SW480 (cell line): ENCODE measurements around the gene ZNF556.
A peak's percentile ranks its signal among the peaks of the same experiment; 100 is the strongest.

Experiments used
- DNase-seq: peaks from one replicate; pipeline ENCODE4 v3.0.0-alpha.2; 2016; ENCODE audit warnings: low spot score

The ZNF556 gene

GRCh38 chr19:2867025-2867991, at the start of gene ZNF556:
Gene ZNF556, plus strand, starts transcription at chr19:2867335. Its CDS starts 87 bp downstream, at chr19:2867422.
- peak; percentile 73 for DNase-seq

DNA sequence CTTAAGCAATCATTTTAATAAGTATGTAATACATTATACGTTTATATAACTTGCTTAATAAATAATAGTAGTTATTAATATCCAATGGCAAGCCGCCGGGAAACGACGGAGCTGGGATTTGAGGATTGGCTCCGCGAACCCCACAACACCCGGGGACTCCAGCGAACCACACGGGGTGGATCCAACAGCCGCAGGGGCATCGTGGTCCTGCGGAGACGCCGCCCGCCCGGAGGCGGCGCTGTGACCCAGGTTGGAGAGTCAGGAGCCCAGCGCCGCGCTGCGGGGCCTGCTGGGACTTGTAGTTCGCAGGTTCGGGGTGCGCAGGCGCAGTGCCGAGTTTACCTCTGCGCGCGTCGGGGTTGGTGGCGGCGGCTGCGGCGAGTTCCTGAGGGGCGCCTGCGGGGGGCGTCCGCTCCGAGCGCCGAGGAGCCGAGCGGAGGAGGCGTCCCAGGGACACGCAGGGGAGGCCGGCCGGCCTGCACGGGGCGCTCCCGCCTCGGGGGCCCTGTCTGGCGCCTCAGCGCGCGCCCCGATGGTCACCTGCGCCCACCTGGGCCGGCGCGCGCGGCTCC, 47.5 kb upstream of the ZNF556 start, which contains the start of gene ZNF554:
ZNF554 (plus strand) TSS at position 329 of the 572 bp plus-strand sequence; CDS start at position 533, 204 bp downstream.
- peak; percentile 83 for DNase-seq

DNA sequence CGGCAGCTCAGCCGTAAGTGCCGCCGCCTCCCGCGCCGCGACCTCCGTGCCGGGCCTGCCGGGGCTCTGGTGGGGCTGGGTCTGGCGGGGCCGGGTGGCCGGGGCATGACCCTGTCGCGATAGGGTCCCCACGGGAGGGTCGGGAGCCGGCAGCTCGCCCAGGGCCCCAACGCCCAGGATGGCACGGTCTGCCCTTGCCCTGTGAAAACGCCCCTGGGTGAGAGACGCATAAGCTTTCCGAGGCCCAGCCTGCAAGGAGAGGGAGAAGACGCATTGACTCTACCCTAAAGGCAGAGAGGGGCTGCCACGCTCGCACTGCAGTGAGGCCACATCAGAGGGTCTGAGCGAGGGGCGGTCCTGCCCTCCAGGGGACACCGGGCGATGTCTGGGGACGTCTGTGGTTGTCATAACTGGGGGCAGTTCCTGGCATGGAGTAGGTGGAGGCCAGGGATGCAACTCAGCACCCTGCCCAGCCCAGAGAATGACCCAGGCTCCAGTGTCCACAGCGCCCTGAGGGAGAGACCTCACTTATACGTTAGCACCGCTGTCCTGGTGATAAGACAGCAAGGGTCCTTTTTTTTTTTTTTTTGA, 46.9 kb upstream of the ZNF556 start:
- no peak for DNase-seq

DNA sequence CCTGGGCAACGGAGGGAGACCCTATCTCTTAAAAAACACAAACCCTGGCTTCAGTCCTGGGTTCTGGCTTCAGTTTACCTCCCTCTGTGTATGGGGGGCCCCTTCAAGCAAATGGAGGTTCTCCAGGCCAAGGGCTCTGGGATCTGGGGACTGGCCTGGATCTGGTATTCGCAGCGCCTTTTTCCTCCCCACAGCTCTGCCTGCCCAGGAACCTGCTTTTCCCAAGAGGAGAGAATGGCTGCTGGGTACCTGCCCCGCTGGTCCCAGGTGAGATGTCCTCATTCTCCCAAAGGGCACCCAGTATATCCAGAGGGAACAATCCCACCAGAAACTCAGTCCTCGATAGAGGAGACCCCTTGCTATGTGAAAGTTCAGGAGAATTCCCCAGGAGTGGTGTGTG, 44.3 kb upstream of the ZNF556 start:
- no peak for DNase-seq

DNA sequence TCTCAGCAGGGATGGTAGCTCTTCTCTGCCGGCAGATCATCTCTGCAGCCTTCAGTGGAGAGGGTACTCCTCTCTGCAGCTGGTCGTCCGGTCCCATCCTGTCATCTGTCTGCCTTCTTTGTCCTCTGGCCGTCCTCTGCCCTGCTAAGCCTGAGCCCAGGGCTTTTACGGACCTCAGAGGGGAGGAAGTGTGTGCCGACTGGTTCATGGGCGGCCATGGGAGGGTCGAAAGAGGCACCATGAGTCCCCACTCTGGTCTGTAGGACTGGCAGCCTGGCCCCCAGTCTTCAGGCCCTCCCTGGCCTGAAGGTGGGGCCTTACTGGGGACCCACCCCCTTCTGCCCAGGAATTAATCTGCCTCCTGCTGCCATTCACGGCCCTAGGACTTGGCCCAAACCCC, 43.5 kb upstream of the ZNF556 start:
- no peak for DNase-seq

- DNase-seq: no peak
Measured at GRCh38 chr19:2824129-2824528, 43.0 kb upstream of the ZNF556 start.

DNA sequence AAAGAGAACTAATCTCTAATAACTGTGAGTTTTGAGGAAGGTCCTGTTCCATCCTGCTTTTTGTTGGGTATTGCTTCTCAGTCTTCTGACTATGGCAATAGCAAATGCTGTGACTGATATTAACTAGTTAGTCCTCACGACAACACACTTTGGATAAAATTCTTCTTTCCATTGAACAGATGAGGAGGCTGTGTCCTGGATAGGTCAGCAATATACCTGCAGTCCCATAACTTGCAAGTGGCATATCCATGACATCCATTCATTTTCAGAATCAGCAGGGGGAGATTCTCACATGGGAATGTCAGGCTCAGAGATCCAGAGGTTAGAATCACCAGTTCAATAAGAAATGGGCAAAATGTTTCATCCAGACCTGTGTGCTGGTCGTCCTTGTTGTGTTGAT, 40.1 kb upstream of the ZNF556 start:
- DNase-seq: no peak

DNA sequence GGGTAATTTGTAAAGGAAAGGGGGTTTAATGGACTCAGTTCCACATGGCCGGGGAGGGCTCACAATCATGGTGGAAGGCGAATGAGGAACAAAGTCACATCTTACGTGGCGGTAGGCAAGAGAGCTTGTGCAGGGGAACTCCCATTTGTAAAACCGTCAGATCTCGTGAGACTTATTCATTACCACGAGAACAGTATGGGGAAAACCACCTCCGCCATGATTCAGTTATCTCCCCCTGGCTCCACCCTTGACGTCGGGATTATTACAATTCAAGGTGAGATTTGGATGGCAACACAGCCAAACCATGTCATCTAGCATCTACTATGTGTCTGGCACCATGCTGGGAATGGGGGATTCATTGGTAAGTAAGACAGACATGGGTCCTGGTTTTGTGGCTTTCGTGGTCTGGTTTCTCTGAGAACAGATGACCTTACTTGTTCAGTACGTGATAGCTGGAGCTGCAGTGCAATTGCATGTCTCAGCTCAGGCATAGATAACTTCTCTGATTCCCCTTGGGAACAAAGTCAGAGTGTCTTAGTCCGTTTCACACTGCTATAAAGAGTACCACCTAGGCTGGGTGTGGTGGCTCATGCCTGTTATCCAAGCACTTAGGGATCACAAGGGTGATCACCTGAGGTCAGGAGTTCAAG, 39.2 kb upstream of the ZNF556 start:
- no peak for DNase-seq

GRCh38 chr19:2834294-2834871, 32.8 kb upstream of the ZNF556 start:
- no peak for DNase-seq

DNA sequence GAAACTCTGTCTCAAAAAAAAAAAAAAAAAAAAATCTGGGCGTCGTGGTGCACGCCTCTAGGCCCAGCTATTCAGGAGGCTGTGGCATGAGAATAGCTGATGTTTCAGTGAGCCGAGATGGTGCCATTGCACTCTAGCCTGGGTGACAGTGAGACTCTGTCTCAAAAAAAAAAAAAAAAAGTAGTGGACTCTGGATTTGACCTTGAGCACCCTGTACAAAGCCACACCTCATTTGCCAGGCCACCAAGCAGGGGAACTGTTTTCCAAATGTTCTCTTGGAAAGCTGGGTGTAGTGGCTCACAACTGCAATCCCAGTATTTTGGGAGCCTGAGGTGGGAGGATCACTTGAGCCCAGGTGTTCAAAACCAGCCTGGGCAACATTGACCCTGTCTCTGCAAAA, 29.7 kb upstream of the ZNF556 start:
- DNase-seq: no peak

- DNase-seq: peak; percentile 95
Measured at GRCh38 chr19:2840794-2841791, 26.0 kb upstream of the ZNF556 start, which contains the start of gene ZNF555. Gene ZNF555, plus strand, starts transcription at chr19:2841475. Its CDS starts 98 bp downstream, at chr19:2841573.

- DNase-seq: no peak
Measured at GRCh38 chr19:2841855-2842574, 25.1 kb upstream of the ZNF556 start.

- no peak for DNase-seq
Measured at GRCh38 chr19:2845107-2845506, 22.0 kb upstream of the ZNF556 start.

DNA sequence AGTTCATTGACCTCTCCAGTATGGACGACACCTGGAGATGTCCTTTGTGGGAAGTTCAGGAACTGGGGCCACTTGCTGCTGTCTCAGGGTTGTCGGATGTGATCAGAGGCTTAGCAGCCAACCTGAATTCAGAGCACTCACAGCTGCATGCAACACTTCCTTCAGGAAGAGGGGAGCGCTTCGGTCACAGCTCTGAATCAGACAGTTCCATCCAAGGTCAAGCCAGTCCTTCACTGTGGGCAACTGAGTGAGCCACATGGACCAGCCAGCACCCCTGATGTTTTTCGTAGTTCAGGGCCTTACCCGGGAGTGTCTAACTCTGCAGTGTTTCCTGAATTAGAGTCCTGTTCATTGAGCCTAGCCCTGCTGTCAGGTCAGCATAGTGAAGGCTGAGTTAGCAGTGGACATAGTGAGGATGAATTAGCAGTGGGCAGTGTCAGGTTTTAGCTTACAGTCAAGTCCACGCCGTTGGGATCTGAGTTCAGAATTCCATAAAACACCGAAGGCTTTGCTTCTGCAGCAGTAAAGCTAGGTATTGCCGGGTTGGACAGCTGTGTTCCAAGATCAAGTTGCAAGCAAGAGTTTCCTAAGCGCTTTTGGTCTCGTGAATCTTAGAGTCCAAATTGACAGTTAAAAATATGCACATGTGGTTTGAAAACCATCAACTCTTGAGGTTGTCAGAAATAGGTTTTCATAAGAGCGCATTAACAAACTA, 20.8 kb upstream of the ZNF556 start:
- no peak for DNase-seq

- DNase-seq: no peak
Measured at GRCh38 chr19:2847507-2847906, 19.6 kb upstream of the ZNF556 start.

- DNase-seq: no peak
Measured at GRCh38 chr19:2848616-2849015, 18.5 kb upstream of the ZNF556 start.

GRCh38 chr19:2850256-2850925, 16.7 kb upstream of the ZNF556 start:
- no peak for DNase-seq

GRCh38 chr19:2852598-2852997, 14.5 kb upstream of the ZNF556 start:
- no peak for DNase-seq
